HK-2 (cell line): ENCODE results near the gene QKI.

Experiments used
- DNase-seq: peaks from one replicate; pipeline ENCODE4 v3.0.0-alpha.2; 2018; ENCODE audit not compliant: unreplicated experiment

The QKI gene

GRCh38 chr6:163613668-163614067, 199.2 kb downstream of the QKI start:
- DNase-seq: no peak

GRCh38 chr6:163616452-163616851, 201.9 kb downstream of the QKI start:
- no peak for DNase-seq

GRCh38 chr6:163617549-163617948, 203.0 kb downstream of the QKI start:
- DNase-seq: no peak

- no peak for DNase-seq
These were observed 205.6 kb downstream of the QKI start for GRCh38 chr6:163620101-163620500.

- DNase-seq: no peak
These were observed 206.3 kb downstream of the QKI start for GRCh38 chr6:163620670-163621330.

GRCh38 chr6:163625265-163625664, 210.7 kb downstream of the QKI start:
- no peak for DNase-seq

GRCh38 chr6:163626073-163626867, 211.8 kb downstream of the QKI start:
- no peak for DNase-seq

GRCh38 chr6:163627274-163628062, 212.9 kb downstream of the QKI start:
- no peak for DNase-seq
